ENCODE measurements around the gene METTL17. TPM values are rescaled to one million over a fixed set of nuclear protein-coding genes. Genes with fewer than 3 reads are reported as not detected.
"Not testable (repeated sequence)": the region's sequence is repeated elsewhere in the genome, so short reads cannot be mapped to it uniquely, and the experiment has no call there.

Gene METTL17
- total RNA-seq, 1 experiment from 2014 or later, result 70.4 TPM

- H3K36me3 ChIP-seq, result no peaks in the 10 kb centered on the region
- no peak overlapping the region for H3K27ac ChIP-seq
- no peaks in the 10 kb centered on the region for H3K9me3 ChIP-seq (replicated peaks)
- no peak overlapping the region for H3K4me3 ChIP-seq
- DNase-seq, result no peak
- H3K4me1 ChIP-seq, result no peaks in the 10 kb centered on the region
- H3K27me3 ChIP-seq, result peaks cover 4% of the 10 kb centered on the region; the same call in 1 of the 2 replicates
These were observed 8.9 kb upstream of the METTL17 start for GRCh38 chr14:20980906-20981305.

- H3K4me3 ChIP-seq, result no peak overlapping the region
- no peaks in the 10 kb centered on the region for H3K36me3 ChIP-seq
- H3K27me3 ChIP-seq, result peaks cover 4% of the 10 kb centered on the region; the same call in 1 of the 2 replicates
- no peak overlapping the region for H3K27ac ChIP-seq
- no peak for DNase-seq
- no peaks in the 10 kb centered on the region for H3K9me3 ChIP-seq (replicated peaks)
- no peaks in the 10 kb centered on the region for H3K4me1 ChIP-seq
These were observed 7.0 kb upstream of the METTL17 start for GRCh38 chr14:20982646-20983369.

GRCh38 chr14:20985650-20986049 lies 4.1 kb upstream of the METTL17 start:
- not testable (repeated sequence) for H3K9me3 ChIP-seq (replicated peaks); H3K27me3 ChIP-seq; H3K4me3 ChIP-seq; H3K36me3 ChIP-seq; H3K4me1 ChIP-seq; H3K27ac ChIP-seq; DNase-seq

GRCh38 chr14:20986811-20987210 lies 3.0 kb upstream of the METTL17 start:
- no peak overlapping the region for H3K4me3 ChIP-seq
- peaks cover 8% of the 10 kb centered on the region for H3K4me1 ChIP-seq
- no peak overlapping the region for H3K27ac ChIP-seq
- H3K9me3 ChIP-seq (replicated peaks), result no peaks in the 10 kb centered on the region
- H3K27me3 ChIP-seq, result no peaks in the 10 kb centered on the region
- H3K36me3 ChIP-seq, result peaks cover 4% of the 10 kb centered on the region
- DNase-seq, result no peak

GRCh38 chr14:20988717-20989470 lies 886 bp upstream of the METTL17 start:
- H3K27ac ChIP-seq, result peak overlapping the region; percentile 48; the same call in 1 of the 2 replicates
- peak in 1 of 2 experiments; percentile 17 for DNase-seq
- H3K9me3 ChIP-seq (replicated peaks), result no peaks in the 10 kb centered on the region
- peaks cover 8% of the 10 kb centered on the region for H3K4me1 ChIP-seq
- H3K4me3 ChIP-seq, result peak overlapping the region; percentile 72
- peaks cover 17% of the 10 kb centered on the region for H3K36me3 ChIP-seq
- no peaks in the 10 kb centered on the region for H3K27me3 ChIP-seq

- Histone ChIP-seq H3K4me3 (peak overlapping the region; percentile 72), H3K4me1 (peaks cover 8% of the 10 kb centered on the region), H3K36me3 (peaks cover 19% of the 10 kb centered on the region), H3K27ac (peak overlapping the region; percentile 48; the same call in 1 of the 2 replicates), H3K9me3 (replicated peaks) (no peaks in the 10 kb centered on the region), H3K27me3 (no peaks in the 10 kb centered on the region)
- DNase-seq, result no peak
These were observed 351 bp upstream of the METTL17 start for GRCh38 chr14:20989471-20989786.

GRCh38 chr14:20996521-20996920 lies 6.7 kb downstream of the METTL17 start:
- Histone ChIP-seq H3K36me3 (peaks cover 41% of the 10 kb centered on the region), H3K9me3 (replicated peaks) (no peaks in the 10 kb centered on the region), H3K4me3 (no peak overlapping the region), H3K27ac (no peak overlapping the region), H3K27me3 (no peaks in the 10 kb centered on the region), H3K4me1 (no peaks in the 10 kb centered on the region)
- no peak for DNase-seq

- Histone ChIP-seq H3K27ac (no peak overlapping the region), H3K27me3 (no peaks in the 10 kb centered on the region), H3K36me3 (peaks cover 35% of the 10 kb centered on the region), H3K4me1 (no peaks in the 10 kb centered on the region), H3K9me3 (replicated peaks) (no peaks in the 10 kb centered on the region), H3K4me3 (no peak overlapping the region)
- no peak for DNase-seq
These were observed 7.3 kb downstream of the METTL17 start for GRCh38 chr14:20997115-20997514.

GRCh38 chr14:20997564-20997963 lies 7.8 kb downstream of the METTL17 start:
- Histone ChIP-seq H3K9me3 (replicated peaks) (no peaks in the 10 kb centered on the region), H3K27ac (no peak overlapping the region), H3K27me3 (no peaks in the 10 kb centered on the region), H3K4me3 (no peak overlapping the region), H3K36me3 (peaks cover 31% of the 10 kb centered on the region), H3K4me1 (no peaks in the 10 kb centered on the region)
- no peak for DNase-seq

- H3K36me3 ChIP-seq, result peaks cover 26% of the 10 kb centered on the region
- no peak for DNase-seq
- H3K9me3 ChIP-seq (replicated peaks), result no peaks in the 10 kb centered on the region
- H3K4me3 ChIP-seq, result no peak overlapping the region
- H3K4me1 ChIP-seq, result peaks cover 4% of the 10 kb centered on the region; the same call in 1 of the 2 replicates
- no peak overlapping the region for H3K27ac ChIP-seq
- no peaks in the 10 kb centered on the region for H3K27me3 ChIP-seq
These were observed 8.4 kb downstream of the METTL17 start for GRCh38 chr14:20998139-20998538.

GRCh38 chr14:20998674-20999366 lies 9.0 kb downstream of the METTL17 start, which contains the start of gene SLC39A2:
TSS of gene SLC39A2 (plus strand) at chr14:20999293. CDS start at chr14:20999447, 154 bp downstream.
- peak in 1 of 2 experiments; percentile 20 for DNase-seq
- no peak within 1 kb of the TSS for H3K27ac ChIP-seq
- H3K4me1 ChIP-seq, result peaks cover 7% of the 10 kb centered on the region; the same call in 1 of the 2 replicates
- no peaks in the 10 kb centered on the region for H3K9me3 ChIP-seq (replicated peaks)
- peaks cover 25% of the 10 kb centered on the region for H3K36me3 ChIP-seq
- no peak within 1 kb of the TSS for H3K4me3 ChIP-seq
- no peaks in the 10 kb centered on the region for H3K27me3 ChIP-seq

- no peak for DNase-seq
- Histone ChIP-seq H3K36me3 (peaks cover 21% of the 10 kb centered on the region), H3K4me3 (no peak overlapping the region), H3K27me3 (no peaks in the 10 kb centered on the region), H3K27ac (no peak overlapping the region), H3K4me1 (peaks cover 7% of the 10 kb centered on the region; the same call in 1 of the 2 replicates), H3K9me3 (replicated peaks) (no peaks in the 10 kb centered on the region)
These were observed 9.8 kb downstream of the METTL17 start for GRCh38 chr14:20999591-20999990.

GRCh38 chr14:21001218-21001617 lies 11.4 kb downstream of the METTL17 start:
- Histone ChIP-seq H3K36me3 (peaks cover 5% of the 10 kb centered on the region; the same call in 1 of the 2 replicates), H3K27ac (no peak overlapping the region), H3K4me1 (peaks cover 7% of the 10 kb centered on the region; the same call in 1 of the 2 replicates), H3K27me3 (no peaks in the 10 kb centered on the region), H3K9me3 (replicated peaks) (no peaks in the 10 kb centered on the region), H3K4me3 (no peak overlapping the region)
- no peak for DNase-seq

- Histone ChIP-seq H3K9me3 (replicated peaks) (no peaks in the 10 kb centered on the region), H3K4me3 (peak overlapping the region; percentile 33), H3K27me3 (no peaks in the 10 kb centered on the region), H3K4me1 (peaks cover 7% of the 10 kb centered on the region; the same call in 1 of the 2 replicates), H3K36me3 (no peaks in the 10 kb centered on the region), H3K27ac (no peak overlapping the region)
- peak; percentile 14 to 19 for DNase-seq
These were observed 14.1 kb downstream of the METTL17 start for GRCh38 chr14:21003788-21004346.
